ENCODE data around the gene ESYT2.

ESYT2 gene

DNA sequence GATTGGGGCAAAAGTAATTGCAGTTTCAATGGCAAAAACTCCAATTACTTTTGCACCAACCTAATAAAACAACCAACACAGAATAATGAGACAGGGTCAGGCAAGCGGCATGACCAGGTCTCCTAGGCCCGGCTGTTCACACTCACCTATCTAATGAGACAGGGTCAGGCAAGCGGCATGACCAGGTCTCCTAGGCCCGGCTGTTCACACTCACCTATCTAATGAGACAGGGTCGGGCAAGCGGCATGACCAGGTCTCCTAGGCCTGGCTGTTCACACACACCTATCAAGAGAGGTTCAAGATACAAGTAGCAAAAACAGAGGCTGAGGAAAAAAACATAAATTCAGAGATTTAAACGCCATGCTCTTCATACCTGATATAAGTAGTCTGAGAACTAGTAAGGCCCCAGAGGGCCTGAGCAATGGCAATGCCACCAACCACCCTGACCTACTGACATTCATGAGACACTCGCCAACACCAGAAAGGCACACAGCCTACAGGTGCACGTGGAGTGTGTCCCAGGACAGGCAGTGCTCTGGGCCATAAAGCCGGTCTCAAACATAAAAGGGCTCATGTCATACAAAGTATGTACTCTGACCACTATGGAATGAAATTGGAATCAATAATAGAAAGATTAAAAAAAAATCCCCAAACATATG, 84.1 kb downstream of the ESYT2 start:
- DNase-seq = no peak

GRCh38 chr7:158744070-158744469, 85.2 kb downstream of the ESYT2 start:
- DNase-seq = no peak

DNA sequence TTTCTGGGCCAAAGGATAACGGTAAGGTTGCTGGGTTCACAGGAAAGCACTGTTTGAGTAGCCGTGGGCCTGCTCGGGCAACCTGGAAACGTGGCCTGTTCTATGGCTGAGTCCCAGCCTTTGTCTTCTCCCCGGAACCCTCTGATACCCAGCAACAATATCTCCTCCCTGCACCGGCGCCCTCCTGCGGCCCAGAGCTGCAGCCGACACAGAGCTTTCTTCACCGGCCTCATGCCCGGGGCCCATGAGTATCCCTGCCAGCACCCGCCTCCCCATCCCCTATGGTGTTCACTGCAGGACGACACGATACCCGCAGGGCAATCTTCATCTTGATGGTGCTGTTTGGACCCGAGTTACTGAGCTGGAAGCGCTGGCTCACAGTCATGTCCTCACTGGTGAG, 86.1 kb downstream of the ESYT2 start:
- DNase-seq = no peak

DNA sequence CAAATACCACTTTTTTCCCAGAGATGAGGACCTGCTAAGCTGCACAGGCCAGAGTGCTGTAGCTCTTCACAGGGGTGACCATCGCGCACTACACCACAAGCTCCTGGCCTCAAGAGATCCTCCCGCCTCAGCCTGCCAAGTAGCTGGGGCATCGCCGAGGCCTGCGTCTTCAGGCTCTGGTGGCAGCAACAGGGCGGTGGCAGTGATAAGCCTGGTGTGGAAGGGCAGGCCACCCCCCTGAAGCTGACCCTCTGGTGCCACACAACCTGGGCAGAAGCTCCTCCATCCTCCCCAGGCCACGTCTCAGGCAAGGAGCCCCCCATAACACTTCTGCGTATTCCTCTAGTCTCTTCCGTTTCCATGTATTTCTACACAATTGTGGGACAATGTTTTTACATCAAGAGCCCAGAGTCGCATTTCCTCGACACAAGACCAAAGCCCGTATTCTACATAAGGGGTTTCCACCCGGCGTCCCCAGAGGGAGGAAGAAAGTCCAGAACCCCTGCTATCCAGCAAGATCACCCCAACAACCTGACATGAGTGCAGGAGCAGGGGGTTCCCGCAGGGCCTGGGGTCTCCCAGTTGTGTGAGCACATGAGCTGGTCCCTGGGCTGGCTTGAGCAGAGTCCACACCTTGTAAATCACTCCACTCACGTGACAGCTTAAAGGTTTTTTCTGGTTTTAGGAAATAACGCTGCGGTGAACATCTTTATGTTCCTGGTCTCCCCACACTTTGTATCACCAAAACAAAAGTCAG, 87.1 kb downstream of the ESYT2 start:
- DNase-seq = no peak

GRCh38 chr7:158741294-158741666, 88.0 kb downstream of the ESYT2 start:
- no peak for DNase-seq

- peak in 3 of 51 donors; percentile 3 to 16 (median 7) for DNase-seq
These were observed 88.5 kb downstream of the ESYT2 start for GRCh38 chr7:158740657-158741293.

GRCh38 chr7:158740013-158740656, 89.2 kb downstream of the ESYT2 start:
- peak in 5 of 51 donors; percentile 9 to 24 (median 12) for DNase-seq

DNA sequence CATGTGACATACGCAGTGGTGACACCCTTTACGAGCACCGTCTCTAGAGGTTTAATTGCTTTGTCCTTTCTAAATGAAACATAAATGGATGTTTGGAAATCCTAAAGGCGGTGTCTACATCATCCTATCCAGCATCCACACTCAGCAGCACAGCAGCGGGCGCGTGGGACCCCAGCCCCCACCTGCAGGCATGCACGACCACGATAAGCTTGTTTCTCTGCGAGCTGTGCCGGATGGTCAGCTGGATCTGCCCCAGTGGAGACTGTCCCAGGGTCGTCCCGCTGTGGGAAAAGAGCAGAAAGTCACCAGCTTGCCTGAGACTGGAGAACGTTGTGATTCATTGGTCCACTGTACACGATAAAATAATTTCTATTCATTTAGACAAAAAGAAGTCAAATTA, 90.5 kb downstream of the ESYT2 start:
- DNase-seq = no peak

DNA sequence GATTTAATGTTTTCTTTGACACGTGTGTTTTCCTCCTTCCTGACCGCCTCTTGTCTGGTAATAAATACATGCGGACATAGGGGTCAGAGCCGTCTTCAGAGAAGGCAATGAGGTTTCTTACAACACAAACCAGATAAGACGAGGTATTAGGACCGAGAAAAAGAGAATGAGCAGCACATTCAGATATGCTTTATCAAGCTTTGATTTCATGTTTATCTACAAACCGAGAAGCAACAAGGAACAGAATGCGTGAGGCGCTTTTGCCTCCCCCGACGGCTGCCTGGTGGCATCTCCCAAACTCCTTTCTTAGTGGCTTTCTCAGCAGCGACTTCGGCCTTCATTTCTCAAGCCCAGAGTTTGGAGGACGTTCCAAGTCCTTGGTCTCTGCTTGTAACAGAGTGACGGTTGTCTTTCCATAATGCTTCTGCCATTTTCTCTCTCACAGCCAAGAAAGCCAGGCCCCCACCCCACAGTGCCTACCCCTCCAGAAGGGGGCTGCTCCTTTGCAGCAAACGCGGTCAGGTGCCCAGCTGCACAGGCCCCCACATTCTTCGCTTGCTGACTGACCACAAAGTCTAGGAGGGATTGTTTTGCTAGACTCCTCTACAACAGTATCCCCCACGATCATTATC, 92.1 kb downstream of the ESYT2 start:
- DNase-seq = no peak

GRCh38 chr7:158735935-158736334, 93.4 kb downstream of the ESYT2 start:
- no peak for DNase-seq

- DNase-seq = peak in 1 of 51 donors; percentile 8
These were observed 94.4 kb downstream of the ESYT2 start for GRCh38 chr7:158734861-158735260.

DNA sequence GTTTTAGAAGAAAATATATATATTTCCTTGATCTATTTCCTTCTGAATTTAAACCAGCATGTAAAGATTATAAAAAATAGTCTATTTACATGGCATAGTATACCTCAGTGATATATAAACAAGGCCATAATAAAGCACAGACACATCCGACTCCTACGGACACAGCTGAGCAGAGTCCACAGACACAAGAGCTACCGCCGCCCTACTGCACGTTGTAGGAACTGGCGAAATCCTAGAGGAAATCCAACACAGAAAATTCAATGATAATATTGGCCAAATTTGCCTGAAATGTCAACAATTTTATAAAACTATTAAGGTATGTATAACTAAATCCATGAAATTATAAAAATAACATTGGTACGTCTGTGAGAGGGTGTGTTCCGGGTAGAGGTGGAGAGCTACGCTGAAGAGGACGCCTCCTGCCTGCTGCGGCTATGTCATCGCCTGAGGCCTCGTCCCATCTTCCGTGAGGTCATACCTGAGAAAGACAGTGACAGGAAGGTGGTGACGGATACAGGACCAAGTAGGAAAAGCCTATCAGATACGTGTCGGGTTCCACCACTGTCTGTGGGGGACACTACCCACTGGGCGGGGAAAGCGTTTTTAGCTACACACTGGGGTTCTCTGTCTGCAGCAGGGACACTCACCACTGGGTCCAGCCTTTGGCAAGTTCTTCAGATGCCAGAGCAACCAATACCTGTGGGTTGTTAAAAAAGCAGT, 95.4 kb downstream of the ESYT2 start:
- no peak for DNase-seq

- DNase-seq = no peak
These were observed 96.1 kb downstream of the ESYT2 start for GRCh38 chr7:158733220-158733519.

DNA sequence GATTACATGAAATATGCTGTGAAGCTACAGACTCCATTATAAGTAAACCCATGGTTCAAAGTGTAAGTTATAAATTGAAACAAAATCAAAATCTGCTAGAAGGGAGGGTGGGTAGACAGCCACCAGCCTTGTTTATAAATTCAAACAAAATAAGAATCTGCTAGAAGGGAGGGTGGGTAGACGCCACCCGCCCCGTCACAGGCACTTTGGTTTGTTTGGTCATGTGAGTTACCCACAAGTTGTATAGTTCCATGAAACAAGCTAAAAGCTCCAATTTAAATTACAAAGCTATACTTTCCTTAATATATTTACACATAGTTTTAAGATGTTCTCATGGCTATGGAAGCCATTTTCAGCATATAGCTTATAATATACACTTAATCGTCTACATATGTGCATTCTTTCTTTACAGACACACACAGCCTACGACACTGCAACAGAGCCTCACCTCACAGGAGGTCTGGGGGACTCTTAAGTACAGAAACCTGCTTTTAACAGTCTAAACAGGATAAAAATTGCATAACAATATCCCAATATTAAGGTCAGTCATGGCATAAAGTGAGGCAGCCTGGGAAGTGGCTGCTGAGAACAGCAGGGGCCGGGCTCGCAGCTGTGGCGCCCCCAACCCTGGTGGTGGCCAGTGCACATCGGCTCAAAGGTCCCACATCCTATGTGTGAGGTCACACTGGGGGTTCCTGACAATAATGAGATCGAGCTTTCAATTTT, 96.7 kb downstream of the ESYT2 start:
- DNase-seq = no peak

GRCh38 chr7:158731761-158732160, 97.5 kb downstream of the ESYT2 start:
- no peak for DNase-seq

GRCh38 chr7:158730383-158731346, 98.6 kb downstream of the ESYT2 start:
- peak in 7 of 51 donors; percentile 1 to 43 (median 7) for DNase-seq

DNA sequence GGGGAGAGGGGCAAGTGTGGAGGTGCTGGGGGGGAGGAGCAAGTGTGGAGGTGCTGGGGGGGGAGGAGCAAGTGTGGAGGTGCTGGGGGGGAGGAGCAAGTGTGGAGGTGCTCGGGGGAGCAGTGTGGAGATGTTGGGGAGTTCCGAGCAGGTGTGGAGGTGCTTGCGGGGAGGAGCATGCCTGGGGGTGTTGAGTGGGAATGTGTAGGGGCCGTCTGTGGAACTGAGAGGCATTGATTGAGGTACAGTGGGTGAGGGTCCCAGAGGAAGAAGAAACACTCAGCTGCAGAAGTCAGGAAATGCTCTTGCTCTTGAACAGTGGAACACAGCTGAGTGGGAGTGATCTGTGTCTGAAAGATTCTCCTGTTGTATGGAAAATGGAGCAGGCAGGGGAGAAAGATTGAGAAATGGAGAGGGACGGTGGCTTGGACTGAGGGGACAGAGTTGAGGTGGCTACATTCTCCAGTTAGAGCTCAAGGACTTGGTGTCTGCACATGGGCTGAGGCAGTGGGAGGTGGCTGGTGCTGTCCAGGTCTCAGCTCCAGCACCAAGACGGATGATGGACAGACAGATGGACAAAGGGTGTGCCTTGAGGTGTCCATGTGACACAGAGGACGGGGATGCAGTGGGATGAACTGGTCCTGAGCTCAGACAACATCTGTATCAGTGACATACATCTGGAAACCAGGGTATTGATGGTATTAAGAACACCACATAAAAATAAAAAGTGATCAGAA, 99.5 kb downstream of the ESYT2 start:
- no peak for DNase-seq

DNA sequence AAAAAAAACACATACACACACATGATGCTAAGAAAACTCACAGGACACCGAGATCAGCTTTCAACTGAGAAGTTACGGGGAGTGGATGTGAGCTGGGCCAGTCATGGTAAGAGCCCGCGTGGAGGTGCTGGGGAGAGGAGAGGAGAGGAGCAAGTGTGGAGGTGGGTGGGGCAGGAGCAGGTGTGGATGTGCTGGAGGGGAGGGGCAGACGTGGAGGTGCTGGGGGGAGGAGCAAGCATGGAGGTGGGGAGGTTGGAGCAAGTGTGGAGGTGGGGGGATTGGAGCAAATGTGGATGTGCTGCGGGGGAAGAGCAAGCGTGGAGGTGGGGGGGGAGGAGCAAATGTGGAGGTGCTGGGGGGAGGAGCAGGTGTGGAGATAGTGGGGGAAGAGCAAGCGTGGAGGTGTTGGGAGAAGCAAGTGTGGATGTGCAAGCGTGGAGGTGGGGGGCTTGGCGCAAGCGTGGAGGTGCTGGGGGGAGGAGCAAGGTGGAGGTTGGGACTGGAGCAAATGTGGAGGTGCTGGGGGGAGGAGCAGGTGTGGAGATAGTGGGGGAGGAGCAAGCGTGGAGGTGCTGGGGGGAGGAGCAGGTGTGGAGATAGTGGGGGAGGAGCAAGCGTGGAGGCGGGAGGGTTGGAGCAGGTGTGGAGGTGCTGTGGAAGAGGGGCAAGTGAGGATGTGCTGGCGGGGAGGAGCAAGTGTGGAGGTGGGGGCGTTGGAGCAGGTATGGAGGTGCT, 100.2 kb downstream of the ESYT2 start:
- no peak for DNase-seq
